AG04449 (cell line): ENCODE data around the gene NUCB1.

ENCODE experiments used
- CTCF ChIA-PET: fragments of 350-600 bp; formaldehyde crosslinking; extraction: SDS; loops from one replicate; lab custom pipeline; 2021; ENCODE audit warnings: antibody characterized with exemption; lab: Yijun Ruan, JAX
- POLR2A ChIA-PET: fragments of 400-600, 350-600 bp; formaldehyde crosslinking; extraction: SDS; loops from one replicate; lab custom pipeline; 2020; ENCODE audit warnings: antibody characterized with exemption, inconsistent platforms; lab: Yijun Ruan, JAX
- DNase-seq: peaks from one replicate; pipeline ENCODE4 v3.0.0-alpha.2; 2010; ENCODE audit warnings: low read depth, low spot score
- H3K4me3 ChIP-seq: 2 replicates; pipeline ENCODE4 v1.5.1; 2011; ENCODE audit warnings: low read depth, mild to moderate bottlenecking, control low read depth, low read length
- TF ChIP-seq, protein P1 (sequence below): IDR thresholded peaks from one replicate; pipeline ENCODE4 v1.5.1; 2011; ENCODE audit warnings: mild to moderate bottlenecking, moderate library complexity, low read length, control low read depth, inconsistent platforms; ENCODE audit not compliant: insufficient read depth; ENCODE audit errors: missing control alignments

Gene NUCB1

DNA sequence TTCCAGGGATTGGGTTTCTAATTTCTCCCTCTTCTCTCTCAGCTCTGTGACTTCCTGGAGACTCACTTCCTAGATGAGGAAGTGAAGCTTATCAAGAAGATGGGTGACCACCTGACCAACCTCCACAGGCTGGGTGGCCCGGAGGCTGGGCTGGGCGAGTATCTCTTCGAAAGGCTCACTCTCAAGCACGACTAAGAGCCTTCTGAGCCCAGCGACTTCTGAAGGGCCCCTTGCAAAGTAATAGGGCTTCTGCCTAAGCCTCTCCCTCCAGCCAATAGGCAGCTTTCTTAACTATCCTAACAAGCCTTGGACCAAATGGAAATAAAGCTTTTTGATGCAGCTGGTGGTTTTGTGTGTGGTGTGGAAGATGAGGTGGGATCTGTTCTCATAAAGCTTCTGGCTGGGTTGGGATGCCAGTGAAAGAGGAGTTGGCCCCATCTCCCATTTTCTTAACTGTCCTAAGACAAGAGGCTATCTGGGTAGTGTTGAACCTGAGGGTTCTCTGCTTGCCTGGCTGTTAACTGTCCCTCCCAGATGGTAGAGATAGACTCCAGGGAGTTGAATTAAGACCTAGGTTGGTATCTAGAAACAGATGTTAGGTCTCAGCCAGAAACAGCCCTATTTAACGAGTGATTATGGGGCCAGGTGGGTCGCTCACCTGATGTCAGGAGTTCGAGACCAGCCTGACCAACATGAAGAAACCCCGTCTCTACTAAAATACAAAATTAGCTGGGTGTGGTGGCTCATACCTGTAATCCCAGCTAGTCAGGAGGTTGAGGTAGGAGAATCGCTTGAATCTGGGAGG lies 66.6 kb downstream of the NUCB1 start:
- TF ChIP-seq, protein P1, sequence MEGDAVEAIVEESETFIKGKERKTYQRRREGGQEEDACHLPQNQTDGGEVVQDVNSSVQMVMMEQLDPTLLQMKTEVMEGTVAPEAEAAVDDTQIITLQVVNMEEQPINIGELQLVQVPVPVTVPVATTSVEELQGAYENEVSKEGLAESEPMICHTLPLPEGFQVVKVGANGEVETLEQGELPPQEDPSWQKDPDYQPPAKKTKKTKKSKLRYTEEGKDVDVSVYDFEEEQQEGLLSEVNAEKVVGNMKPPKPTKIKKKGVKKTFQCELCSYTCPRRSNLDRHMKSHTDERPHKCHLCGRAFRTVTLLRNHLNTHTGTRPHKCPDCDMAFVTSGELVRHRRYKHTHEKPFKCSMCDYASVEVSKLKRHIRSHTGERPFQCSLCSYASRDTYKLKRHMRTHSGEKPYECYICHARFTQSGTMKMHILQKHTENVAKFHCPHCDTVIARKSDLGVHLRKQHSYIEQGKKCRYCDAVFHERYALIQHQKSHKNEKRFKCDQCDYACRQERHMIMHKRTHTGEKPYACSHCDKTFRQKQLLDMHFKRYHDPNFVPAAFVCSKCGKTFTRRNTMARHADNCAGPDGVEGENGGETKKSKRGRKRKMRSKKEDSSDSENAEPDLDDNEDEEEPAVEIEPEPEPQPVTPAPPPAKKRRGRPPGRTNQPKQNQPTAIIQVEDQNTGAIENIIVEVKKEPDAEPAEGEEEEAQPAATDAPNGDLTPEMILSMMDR: no peak
- peak overlapping the region; percentile 99 for H3K4me3 ChIP-seq
- ChIA-PET POLR2A (interaction anchor here (0.8 to 7.5 kb wide), 18 partner anchors 10 to 333 kb away, joined by 3 to 119 read pairs (median 6); partner anchors contain the start of genes BAX, GYS1, HSD17B14 and NUCB1), CTCF (interaction anchor here (1.1 to 8.9 kb wide), 7 partner anchors 10 to 178 kb away, joined by 4 to 141 read pairs (median 8); no protein-coding TSS in a partner anchor)
- DNase-seq: no peak

DNA sequence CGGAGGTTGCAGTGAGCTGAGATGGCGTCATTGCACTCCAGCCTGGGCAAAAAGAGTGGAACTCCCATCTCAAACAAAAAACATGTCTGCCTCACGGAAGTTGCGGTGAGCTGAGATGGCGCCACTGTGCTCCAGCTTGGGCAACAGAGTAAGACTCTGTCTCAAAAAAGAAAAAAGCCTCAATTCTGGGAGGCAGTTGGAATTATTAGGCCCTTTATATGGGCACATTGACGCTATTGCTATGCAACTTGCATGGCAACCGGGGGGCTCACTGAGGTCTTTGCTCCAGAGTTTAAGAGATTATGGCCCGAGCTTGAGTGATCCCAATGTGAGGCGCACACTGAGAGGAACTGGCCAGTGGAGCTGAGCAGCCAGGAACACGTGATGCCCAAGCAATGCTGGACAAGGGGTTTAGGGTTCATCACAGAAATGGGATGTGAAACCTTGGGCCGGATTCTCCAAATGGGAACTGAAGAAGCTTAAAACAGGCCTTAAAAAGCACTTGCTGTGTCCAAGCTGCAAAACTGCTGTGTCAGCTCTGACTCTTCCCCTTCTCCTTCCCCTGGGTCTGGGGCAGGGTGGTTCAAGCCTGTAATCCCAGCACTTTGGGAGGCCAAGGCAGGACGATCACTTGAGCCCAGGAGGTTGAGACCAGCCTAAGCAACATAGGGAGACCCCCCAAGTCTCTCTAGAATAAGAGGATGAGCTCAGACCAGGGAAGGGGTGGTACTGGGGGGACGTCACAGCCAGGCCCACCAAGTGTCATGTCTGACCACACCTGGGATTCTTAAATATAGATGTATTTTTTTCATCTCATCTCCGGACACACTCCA lies 67.5 kb downstream of the NUCB1 start:
- H3K4me3 ChIP-seq: peak overlapping the region; percentile 99
- POLR2A ChIA-PET: interaction anchor here (0.6 to 7.5 kb wide), 15 partner anchors 9 to 179 kb away, joined by 3 to 119 read pairs (median 6); partner anchors contain the start of genes BAX, GYS1, HSD17B14 and NUCB1
- no peak for DNase-seq
- CTCF ChIA-PET: interaction anchor here (0.6 to 8.9 kb wide), 7 partner anchors 9 to 179 kb away, joined by 3 to 141 read pairs (median 8); no protein-coding TSS in a partner anchor
- TF ChIP-seq, protein P1: no peak

DNA sequence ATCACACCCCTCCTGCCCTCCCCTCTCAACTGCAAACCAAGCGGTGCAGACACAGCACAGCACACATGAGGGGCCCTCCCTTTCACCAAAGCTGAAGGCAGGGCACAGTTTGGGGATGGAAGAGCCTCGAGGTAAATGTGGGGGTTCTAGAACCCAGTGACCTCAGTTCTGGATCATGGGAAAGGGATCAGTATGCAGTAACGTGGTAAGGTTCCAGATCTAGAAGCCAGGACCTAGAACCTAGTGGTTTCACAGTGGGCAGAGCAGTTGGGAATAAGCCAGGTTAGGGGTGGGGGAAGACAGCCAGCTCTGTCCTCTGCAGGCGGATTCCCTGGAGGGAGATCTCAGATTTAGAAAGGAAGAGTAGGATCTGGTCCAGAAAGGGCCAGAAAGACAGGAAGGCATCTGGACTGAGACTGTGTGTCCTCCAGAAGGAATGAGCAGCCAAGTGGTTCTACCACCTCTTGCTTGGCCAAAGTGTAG lies 68.1 kb downstream of the NUCB1 start:
- POLR2A ChIA-PET: interaction anchor here (0.6 to 7.5 kb wide), 10 partner anchors 8 to 180 kb away, joined by 3 to 119 read pairs (median 8); partner anchors contain the start of genes BAX, GYS1, NUCB1 and PPP1R15A

DNA sequence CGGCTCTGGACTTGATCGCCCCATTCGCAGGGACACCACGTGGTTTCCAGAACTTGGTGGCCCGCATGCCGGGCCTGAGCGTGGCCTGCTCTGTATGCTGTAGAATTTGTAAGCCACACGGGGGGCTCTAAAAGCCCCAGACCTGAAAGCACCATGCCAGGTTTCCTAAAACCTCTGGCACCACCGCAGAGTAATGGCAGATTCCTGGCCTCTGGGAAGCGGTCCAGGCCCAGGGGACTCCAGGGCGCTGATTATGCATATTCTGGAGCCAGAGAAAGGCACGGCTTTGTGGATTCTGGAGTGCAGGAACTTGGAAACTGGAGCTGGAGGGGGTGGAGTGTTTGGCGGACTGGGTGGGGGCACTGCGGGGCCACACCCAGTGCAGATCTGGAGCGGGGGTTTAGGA lies 68.7 kb downstream of the NUCB1 start:
- ChIA-PET POLR2A (interaction anchor here (1.8 to 7.5 kb wide), 2 partner anchors 10 to 93 kb away, joined by 7 to 119 read pairs; partner anchors contain the start of gene PPP1R15A), CTCF (interaction anchor here (2.7 to 8.9 kb wide), 3 partner anchors 24 to 180 kb away, joined by 35 to 141 read pairs (median 61); partner anchors contain the start of genes GYS1 and RUVBL2)
- TF ChIP-seq, protein P1: no peak
- DNase-seq: no peak
- H3K4me3 ChIP-seq: no peak overlapping the region

More for the DNA sequence above, 68.1 kb downstream of the NUCB1 start:
- TF ChIP-seq, protein P1: no peak
- no peak for DNase-seq
- H3K4me3 ChIP-seq: no peak overlapping the region
- CTCF ChIA-PET: interaction anchor here (0.6 to 8.9 kb wide), 5 partner anchors 11 to 180 kb away, joined by 3 to 141 read pairs (median 8); no protein-coding TSS in a partner anchor

DNA sequence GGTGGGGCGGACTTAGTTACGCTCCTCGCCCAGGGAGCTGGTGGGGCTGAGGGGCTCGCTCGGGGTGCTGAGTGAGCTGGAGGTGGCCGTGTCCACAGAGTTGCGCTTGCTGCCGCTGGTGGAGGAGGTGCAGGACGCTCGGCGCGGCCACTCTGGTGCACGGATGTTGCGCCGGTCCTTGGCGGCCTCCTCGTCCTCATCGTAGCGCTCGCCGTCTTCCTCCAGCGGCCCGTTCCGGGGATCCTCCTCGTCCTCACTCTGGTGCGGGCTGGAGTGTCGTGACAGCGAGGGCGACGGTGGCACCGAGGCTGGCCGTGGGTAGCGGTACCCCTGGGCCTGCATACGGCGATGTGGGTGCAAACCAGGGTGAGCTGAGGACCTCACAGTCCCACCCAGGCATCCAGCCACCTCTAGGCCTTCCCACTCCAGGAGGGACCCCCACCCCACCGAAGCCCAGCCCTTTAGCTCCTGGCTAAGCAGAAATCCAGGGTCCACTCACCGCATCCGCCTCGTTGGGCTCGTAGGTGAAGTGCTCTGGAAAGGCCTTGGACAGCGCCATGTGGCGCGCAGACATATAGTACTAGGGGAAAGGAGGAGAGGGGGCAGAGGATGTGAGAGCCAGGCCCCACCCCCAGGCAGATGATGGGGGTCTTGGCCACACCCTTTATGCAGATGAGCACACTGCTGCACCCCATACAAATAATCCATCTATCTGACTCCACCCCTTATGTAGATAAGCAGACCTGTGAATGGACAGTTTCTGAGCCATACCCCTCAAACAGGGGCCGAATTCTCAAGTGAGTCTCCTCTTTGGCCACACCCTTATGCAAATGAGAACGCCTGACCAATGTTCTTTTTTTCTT lies 69.4 kb downstream of the NUCB1 start:
- no peak for DNase-seq
- no peak overlapping the region for H3K4me3 ChIP-seq
- TF ChIP-seq, protein P1: no peak
- ChIA-PET POLR2A (interaction anchor here (0.6 to 7.5 kb wide), 3 partner anchors 22 to 94 kb away, joined by 3 to 119 read pairs (median 3); partner anchors contain the start of gene PPP1R15A), CTCF (interaction anchor here (1.1 to 8.9 kb wide), 19 partner anchors 8 to 294 kb away, joined by 3 to 141 read pairs (median 9); partner anchors contain the start of genes BCAT2, GYS1, HSD17B14 and NUCB1)
